ENCODE data around the gene PRAMEF20. TPM values are rescaled to one million over a fixed set of nuclear protein-coding genes. Genes with fewer than 3 reads are reported as not detected.

The PRAMEF20 gene
- total and polyA plus RNA-seq, 2 of the 4 experiments (the other 2 are of a cell fraction), result not detected

- TF ChIP-seq CEBPB (IDR thresholded peaks at IDR 0.05; ENCODE audit: low read depth, low read length), result no peak
- TF ChIP-seq MAZ (IDR thresholded peaks at IDR 0.05; ENCODE audit: borderline replicate concordance, low read depth, low read length), result no peak
- TF ChIP-seq RCOR1 (IDR thresholded peaks at IDR 0.05; ENCODE audit: insufficient replicate concordance, low read length), result no peak
- TF ChIP-seq BHLHE40 (IDR thresholded peaks at IDR 0.05; ENCODE audit: low read depth, low read length), result no peak
- TF ChIP-seq NFE2L2 (IDR thresholded peaks at IDR 0.05; ENCODE audit: low read depth, low read length), result no peak
- no peak for TF ChIP-seq POLR2A (IDR thresholded peaks at IDR 0.05; ENCODE audit: low read depth, low read length)
- no peak for TF ChIP-seq CHD1 (IDR thresholded peaks at IDR 0.05; ENCODE audit: low read depth, low read length)
- TF ChIP-seq RFX5 (IDR thresholded peaks at IDR 0.05; ENCODE audit: low read depth, low read length), result no peak
- BruUV-seq (replicated peaks), result no TSS peak
- no peaks in the 10 kb centered on the region for H4K20me1 ChIP-seq (ENCODE audit: insufficient read depth, low read length)
- no peak overlapping the region for H3K4me3 ChIP-seq (ENCODE audit: insufficient read depth, low read depth, low read length)
- intact Hi-C loops (cut with micrococcal nuclease) (no loop called here), in situ Hi-C loops (cut with MboI; ENCODE audit: low sequenced_read_pairs) (no loop called here), dilution Hi-C loops (cut with HindIII; ENCODE audit: low sequenced_read_pairs, unreplicated experiment) (no loop called here)
- peaks cover 39% of the 10 kb centered on the region for H3K9me3 ChIP-seq (ENCODE audit: control insufficient read depth, insufficient read depth, low read length)
- no peak overlapping the region for H2BK120ac ChIP-seq (ENCODE audit: low read depth, low read length)
- H4K8ac ChIP-seq (ENCODE audit: low read depth in 2 of 2, low read length in 2 of 2), result no peak overlapping the region
- H2AK5ac ChIP-seq (ENCODE audit: low read depth, low read length), result no peak overlapping the region
- ChIA-PET POLR2A (ENCODE audit: unreplicated experiment) (no interaction called here), CTCF (no interaction called here)
- no peak overlapping the region for H4K91ac ChIP-seq (ENCODE audit: insufficient read depth, low read depth, low read length)
- no peaks in the 10 kb centered on the region for H3K36me3 ChIP-seq (ENCODE audit: control insufficient read depth, insufficient read depth, low read length)
- no peak overlapping the region for H3K56ac ChIP-seq (ENCODE audit: extremely low read depth, insufficient read depth, low read length)
- no peak overlapping the region for H3K14ac ChIP-seq (replicated peaks; ENCODE audit: low read depth, low read length)
- ATAC-seq (ENCODE audit: low read depth), result no peak
- no peak overlapping the region for H2BK15ac ChIP-seq (ENCODE audit: low read depth, low read length)
- no peaks in the 10 kb centered on the region for H3K9me1 ChIP-seq (ENCODE audit: insufficient read depth, low read length)
- no CpG with 5 or more reads among the region's 7 CpGs for WGBS, 2 experiments (ENCODE audit: extremely low coverage in 2 of 2, insufficient read length in 1 of 2)
- H2BK20ac ChIP-seq (ENCODE audit: low read depth, low read length), result no peak overlapping the region
- H2AFZ ChIP-seq (replicated peaks; ENCODE audit: low read length, poor library complexity), result no peak overlapping the region
- H4K5ac ChIP-seq (ENCODE audit: low read depth, low read length), result no peak overlapping the region
- H3K4me1 ChIP-seq (ENCODE audit: control insufficient read depth, insufficient read depth, low read length), result no peaks in the 10 kb centered on the region
- H3K9ac ChIP-seq (ENCODE audit: low read depth, low read length), result no peak overlapping the region
- no peak overlapping the region for H3K23ac ChIP-seq (ENCODE audit: low read depth, low read length)
- no peak overlapping the region for H3K4ac ChIP-seq (ENCODE audit: low read depth, low read length)
- H3K27me3 ChIP-seq (ENCODE audit: control insufficient read depth, insufficient read depth, low read length), result no peaks in the 10 kb centered on the region
- H3K18ac ChIP-seq (ENCODE audit: low read depth, low read length), result no peak overlapping the region
- H3K4me2 ChIP-seq (ENCODE audit: low read depth, low read length), result no peak overlapping the region
- H2AK9ac ChIP-seq (replicated peaks; ENCODE audit: low read depth, low read length, poor library complexity), result no peak overlapping the region
- no peak for DNase-seq
- no peaks in the 10 kb centered on the region for H3K79me1 ChIP-seq (ENCODE audit: low read depth in 1 of 2, low read length in 2 of 2)
- no peak overlapping the region for H3K27ac ChIP-seq (ENCODE audit: insufficient read depth, low read length)
- H2BK5ac ChIP-seq (ENCODE audit: low read depth, low read length, poor library complexity, severe bottlenecking), result no peak overlapping the region
Measured at GRCh38 chr1:13462682-13463081, 52.4 kb downstream of the PRAMEF20 start.

Data from IMR-90 (cell line).